ENCODE results near the gene APOL3.
"Not testable (repeated sequence)": the region's sequence is repeated elsewhere in the genome, so short reads cannot be mapped to it uniquely, and the experiment has no call there.

The APOL3 gene

DNA sequence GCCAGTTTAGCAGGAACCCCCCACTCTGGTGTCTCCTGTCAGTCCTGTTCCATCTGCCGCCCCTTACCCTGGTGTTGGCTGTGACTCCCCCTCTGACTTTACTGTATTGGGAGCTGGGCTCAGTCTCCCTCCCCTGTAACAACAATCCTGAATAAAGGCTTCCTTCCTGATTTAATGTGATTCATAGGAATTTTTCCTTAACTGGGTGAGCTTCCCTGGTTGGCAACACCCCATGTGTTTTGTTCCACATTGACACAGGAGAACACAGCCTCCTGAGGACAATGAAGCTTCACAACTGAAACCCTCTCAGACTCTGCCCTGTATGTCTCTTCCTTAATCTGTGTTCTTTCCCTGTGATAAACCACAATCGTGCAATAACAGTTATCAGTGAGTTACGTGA is 32.6 kb upstream of the APOL3 start:
- H3K4me2 ChIP-seq (ENCODE audit: low read length): no peak overlapping the region
- no peaks in the 10 kb centered on the region for H3K36me3 ChIP-seq (ENCODE audit: control insufficient read depth, insufficient read depth, low read length)
- no peaks in the 10 kb centered on the region for H3K27me3 ChIP-seq (ENCODE audit: control insufficient read depth, insufficient read depth, low read length)
- H3K79me2 ChIP-seq: no peaks in the 10 kb centered on the region
- H3K27ac ChIP-seq: no peak overlapping the region
- no peak overlapping the region for H3K4me3 ChIP-seq (ENCODE audit: low read depth, low read length)
- TF ChIP-seq CTCF (IDR thresholded peaks at IDR 0.05): no peak
- no peaks in the 10 kb centered on the region for H3K9me3 ChIP-seq (ENCODE audit: control insufficient read depth, low read length)
- H2AFZ ChIP-seq: no peak overlapping the region
- no peaks in the 10 kb centered on the region for H3K4me1 ChIP-seq
- H3K9ac ChIP-seq: no peak overlapping the region

DNA sequence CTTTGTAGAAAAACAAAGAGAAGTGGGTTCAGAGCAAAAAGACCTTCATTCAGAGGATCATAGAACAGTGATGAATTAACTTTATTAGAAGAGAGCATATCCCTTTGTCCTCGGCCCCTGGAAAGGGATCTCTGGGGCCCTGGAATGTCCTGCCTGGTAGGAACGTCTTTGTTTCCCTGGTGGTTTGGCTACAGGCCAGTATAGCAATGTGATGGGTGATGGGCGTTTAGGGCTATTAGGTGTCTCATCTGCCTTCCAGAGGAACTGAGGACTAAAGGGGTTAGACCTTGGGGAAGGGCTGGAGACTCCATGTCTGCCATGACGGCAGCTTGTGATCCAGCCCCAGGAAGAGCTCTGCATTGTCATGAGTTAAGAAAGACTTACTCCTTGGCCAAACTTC is 32.0 kb upstream of the APOL3 start:
- Histone ChIP-seq H3K4me1 (no peaks in the 10 kb centered on the region), H3K4me3 (ENCODE audit: low read depth, low read length) (no peak overlapping the region), H3K4me2 (ENCODE audit: low read length) (no peak overlapping the region), H3K9me3 (ENCODE audit: control insufficient read depth, low read length) (no peaks in the 10 kb centered on the region), H3K36me3 (ENCODE audit: control insufficient read depth, insufficient read depth, low read length) (no peaks in the 10 kb centered on the region), H3K27me3 (ENCODE audit: control insufficient read depth, insufficient read depth, low read length) (no peaks in the 10 kb centered on the region), H3K9ac (no peak overlapping the region), H2AFZ (no peak overlapping the region), H3K79me2 (no peaks in the 10 kb centered on the region), H3K27ac (no peak overlapping the region)
- TF ChIP-seq CTCF (IDR thresholded peaks at IDR 0.05): no peak

- H3K27ac ChIP-seq: no peak overlapping the region
These were observed 30.7 kb upstream of the APOL3 start for GRCh38 chr22:36191106-36191836.

DNA sequence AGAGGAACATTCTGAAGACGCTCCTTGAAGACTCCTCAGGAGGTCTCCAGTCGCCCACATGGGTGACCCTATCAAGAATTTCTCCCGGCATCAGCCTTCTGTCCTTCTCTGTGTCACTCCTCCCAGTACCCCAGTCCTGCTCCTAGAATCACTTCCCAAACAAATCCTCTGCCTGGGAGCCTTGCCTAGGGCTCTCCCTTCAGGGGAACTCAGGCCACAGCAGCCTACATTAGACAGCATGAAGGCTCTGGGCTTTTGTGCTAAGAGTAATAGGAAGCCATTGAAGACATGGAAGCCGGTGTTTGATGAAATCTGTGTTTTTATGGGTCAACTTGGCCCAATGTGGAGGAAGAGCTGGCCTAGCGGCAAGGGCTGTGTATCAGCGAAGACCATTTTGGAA is 27.3 kb upstream of the APOL3 start:
- H3K79me2 ChIP-seq; H3K36me3 ChIP-seq (ENCODE audit: control insufficient read depth, insufficient read depth, low read length); H3K4me1 ChIP-seq; H3K27me3 ChIP-seq (ENCODE audit: control insufficient read depth, insufficient read depth, low read length); H2AFZ ChIP-seq; H3K4me2 ChIP-seq (ENCODE audit: low read length); H3K4me3 ChIP-seq (ENCODE audit: low read depth, low read length); H3K9ac ChIP-seq; H3K27ac ChIP-seq; H3K9me3 ChIP-seq (ENCODE audit: control insufficient read depth, low read length): not testable (repeated sequence)

More at GRCh38 chr22:36191106-36191836, 30.7 kb upstream of the APOL3 start:
- TF ChIP-seq CTCF (IDR thresholded peaks at IDR 0.05): no peak
- Histone ChIP-seq H3K36me3 (ENCODE audit: control insufficient read depth, insufficient read depth, low read length) (no peaks in the 10 kb centered on the region), H3K4me3 (ENCODE audit: low read depth, low read length) (no peak overlapping the region), H3K4me2 (ENCODE audit: low read length) (no peak overlapping the region), H3K9ac (no peak overlapping the region), H3K79me2 (no peaks in the 10 kb centered on the region), H3K27me3 (ENCODE audit: control insufficient read depth, insufficient read depth, low read length) (no peaks in the 10 kb centered on the region), H3K4me1 (no peaks in the 10 kb centered on the region), H2AFZ (no peak overlapping the region), H3K9me3 (ENCODE audit: control insufficient read depth, low read length) (no peaks in the 10 kb centered on the region)

DNA sequence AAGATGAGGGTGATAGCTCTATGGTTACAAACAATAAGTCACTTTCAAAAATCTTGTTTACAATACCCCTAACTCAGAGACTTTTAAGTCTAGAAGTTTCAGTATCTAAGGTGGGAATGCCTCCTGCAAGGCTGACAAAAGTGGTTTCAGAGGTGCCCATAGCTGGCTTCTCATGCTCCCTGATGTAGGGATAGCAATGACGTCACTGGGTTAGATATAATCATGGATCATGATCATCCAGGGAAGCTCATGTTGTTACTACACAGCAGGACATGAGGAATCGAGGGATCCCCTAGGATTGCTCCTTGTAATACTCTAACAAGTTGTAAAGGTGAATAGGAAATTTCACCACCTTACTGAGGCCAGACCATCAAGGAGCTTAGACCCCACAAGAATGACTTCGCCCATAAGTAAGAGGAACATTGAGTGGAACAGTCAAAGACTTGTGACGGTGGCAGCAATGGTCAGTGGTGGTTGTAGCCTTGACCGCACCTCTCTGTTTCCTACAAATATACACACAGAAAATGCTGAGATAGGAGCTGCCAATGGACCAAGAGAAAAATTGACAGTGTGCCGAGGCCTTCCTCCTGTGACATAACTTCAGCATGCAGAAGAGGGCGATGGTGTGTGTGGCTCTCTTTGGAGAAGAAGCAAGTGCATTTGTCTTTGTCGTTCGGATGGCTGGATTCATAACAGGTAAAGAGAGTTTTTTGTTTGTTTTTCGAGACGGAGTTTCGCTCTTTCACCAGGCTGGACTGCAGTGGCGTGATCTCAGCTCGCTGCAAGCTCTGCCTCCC is 25.5 kb upstream of the APOL3 start:
- Histone ChIP-seq H3K9me3 (ENCODE audit: control insufficient read depth, low read length) (no peaks in the 10 kb centered on the region), H3K4me2 (ENCODE audit: low read length) (peak overlapping the region; percentile 17), H3K4me1 (peaks cover 5% of the 10 kb centered on the region), H3K4me3 (ENCODE audit: low read depth, low read length) (peak overlapping the region; percentile 11), H3K27me3 (ENCODE audit: control insufficient read depth, insufficient read depth, low read length) (no peaks in the 10 kb centered on the region), H2AFZ (no peak overlapping the region), H3K79me2 (no peaks in the 10 kb centered on the region), H3K27ac (no peak overlapping the region), H3K9ac (no peak overlapping the region), H3K36me3 (ENCODE audit: control insufficient read depth, insufficient read depth, low read length) (no peaks in the 10 kb centered on the region)
- no peak for TF ChIP-seq CTCF (IDR thresholded peaks at IDR 0.05)
